ENCODE results near the gene CAB39. TPM values are rescaled to one million over a fixed set of nuclear protein-coding genes. Genes with fewer than 3 reads are reported as not detected.
A peak's percentile ranks its signal among the peaks of the same experiment; 100 is the strongest.

Gene CAB39
- total and polyA plus RNA-seq, 2 experiments from 2014 or later = 18.7 to 67.5 TPM

DNA sequence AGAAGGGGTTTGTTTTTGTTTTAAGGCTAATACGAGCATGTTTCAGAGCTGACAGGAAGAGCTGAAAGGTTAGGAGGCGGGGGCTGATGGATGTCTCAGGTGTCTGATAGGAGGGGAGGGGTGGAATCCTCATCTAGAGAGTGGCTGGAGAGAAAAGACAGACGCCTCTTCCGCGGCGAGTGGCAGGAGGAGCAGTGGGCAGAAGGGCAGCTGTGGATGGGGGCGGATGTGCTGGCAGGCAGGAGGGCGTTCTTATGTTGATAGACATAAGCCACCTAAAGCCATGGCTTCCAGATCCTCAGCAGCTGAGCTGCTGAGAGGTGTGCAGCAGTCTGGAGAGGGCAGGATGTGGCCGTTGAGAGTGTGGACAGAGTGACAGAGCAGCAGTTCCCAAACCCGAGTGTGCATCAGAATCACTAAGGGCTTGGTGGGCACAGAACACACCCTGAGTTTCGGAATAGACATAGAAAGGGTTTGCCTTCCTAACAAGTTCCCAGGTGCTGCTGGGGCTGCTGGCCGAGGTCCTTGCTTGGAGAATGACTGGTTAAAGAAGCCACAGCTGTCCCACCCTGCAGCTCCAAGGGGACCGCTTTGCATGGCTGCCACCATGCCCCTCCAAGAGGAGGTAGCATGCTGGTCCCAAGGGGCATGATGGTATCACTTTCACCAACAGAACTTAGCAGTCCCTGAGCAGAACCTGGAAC lies 149.1 kb downstream of the CAB39 start (continued):
- TF ChIP-seq, protein P1, sequence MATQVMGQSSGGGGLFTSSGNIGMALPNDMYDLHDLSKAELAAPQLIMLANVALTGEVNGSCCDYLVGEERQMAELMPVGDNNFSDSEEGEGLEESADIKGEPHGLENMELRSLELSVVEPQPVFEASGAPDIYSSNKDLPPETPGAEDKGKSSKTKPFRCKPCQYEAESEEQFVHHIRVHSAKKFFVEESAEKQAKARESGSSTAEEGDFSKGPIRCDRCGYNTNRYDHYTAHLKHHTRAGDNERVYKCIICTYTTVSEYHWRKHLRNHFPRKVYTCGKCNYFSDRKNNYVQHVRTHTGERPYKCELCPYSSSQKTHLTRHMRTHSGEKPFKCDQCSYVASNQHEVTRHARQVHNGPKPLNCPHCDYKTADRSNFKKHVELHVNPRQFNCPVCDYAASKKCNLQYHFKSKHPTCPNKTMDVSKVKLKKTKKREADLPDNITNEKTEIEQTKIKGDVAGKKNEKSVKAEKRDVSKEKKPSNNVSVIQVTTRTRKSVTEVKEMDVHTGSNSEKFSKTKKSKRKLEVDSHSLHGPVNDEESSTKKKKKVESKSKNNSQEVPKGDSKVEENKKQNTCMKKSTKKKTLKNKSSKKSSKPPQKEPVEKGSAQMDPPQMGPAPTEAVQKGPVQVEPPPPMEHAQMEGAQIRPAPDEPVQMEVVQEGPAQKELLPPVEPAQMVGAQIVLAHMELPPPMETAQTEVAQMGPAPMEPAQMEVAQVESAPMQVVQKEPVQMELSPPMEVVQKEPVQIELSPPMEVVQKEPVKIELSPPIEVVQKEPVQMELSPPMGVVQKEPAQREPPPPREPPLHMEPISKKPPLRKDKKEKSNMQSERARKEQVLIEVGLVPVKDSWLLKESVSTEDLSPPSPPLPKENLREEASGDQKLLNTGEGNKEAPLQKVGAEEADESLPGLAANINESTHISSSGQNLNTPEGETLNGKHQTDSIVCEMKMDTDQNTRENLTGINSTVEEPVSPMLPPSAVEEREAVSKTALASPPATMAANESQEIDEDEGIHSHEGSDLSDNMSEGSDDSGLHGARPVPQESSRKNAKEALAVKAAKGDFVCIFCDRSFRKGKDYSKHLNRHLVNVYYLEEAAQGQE (IDR thresholded peaks at IDR 0.05; ENCODE audit: unreplicated experiment) = no peak
- TF ChIP-seq CREB1 (CRISPR knock-in tag; IDR thresholded peaks at IDR 0.05; ENCODE audit: low read depth) = no peak
- TF ChIP-seq ZNF114 (CRISPR knock-in tag; IDR thresholded peaks at IDR 0.05) = no peak
- TF ChIP-seq JUNB (IDR thresholded peaks at IDR 0.05; ENCODE audit: unreplicated experiment) = no peak
- TF ChIP-seq, protein P2, sequence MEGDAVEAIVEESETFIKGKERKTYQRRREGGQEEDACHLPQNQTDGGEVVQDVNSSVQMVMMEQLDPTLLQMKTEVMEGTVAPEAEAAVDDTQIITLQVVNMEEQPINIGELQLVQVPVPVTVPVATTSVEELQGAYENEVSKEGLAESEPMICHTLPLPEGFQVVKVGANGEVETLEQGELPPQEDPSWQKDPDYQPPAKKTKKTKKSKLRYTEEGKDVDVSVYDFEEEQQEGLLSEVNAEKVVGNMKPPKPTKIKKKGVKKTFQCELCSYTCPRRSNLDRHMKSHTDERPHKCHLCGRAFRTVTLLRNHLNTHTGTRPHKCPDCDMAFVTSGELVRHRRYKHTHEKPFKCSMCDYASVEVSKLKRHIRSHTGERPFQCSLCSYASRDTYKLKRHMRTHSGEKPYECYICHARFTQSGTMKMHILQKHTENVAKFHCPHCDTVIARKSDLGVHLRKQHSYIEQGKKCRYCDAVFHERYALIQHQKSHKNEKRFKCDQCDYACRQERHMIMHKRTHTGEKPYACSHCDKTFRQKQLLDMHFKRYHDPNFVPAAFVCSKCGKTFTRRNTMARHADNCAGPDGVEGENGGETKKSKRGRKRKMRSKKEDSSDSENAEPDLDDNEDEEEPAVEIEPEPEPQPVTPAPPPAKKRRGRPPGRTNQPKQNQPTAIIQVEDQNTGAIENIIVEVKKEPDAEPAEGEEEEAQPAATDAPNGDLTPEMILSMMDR (conservative IDR thresholded peaks at IDR 0.05; ENCODE audit: low read depth in 2 of 2) = no peak
- no peak for TF ChIP-seq NANOG (IDR thresholded peaks at IDR 0.05; ENCODE audit: borderline replicate concordance)
- TF ChIP-seq EZH2phosphoT487 (IDR thresholded peaks at IDR 0.05; ENCODE audit: unreplicated experiment) = no peak

DNA sequence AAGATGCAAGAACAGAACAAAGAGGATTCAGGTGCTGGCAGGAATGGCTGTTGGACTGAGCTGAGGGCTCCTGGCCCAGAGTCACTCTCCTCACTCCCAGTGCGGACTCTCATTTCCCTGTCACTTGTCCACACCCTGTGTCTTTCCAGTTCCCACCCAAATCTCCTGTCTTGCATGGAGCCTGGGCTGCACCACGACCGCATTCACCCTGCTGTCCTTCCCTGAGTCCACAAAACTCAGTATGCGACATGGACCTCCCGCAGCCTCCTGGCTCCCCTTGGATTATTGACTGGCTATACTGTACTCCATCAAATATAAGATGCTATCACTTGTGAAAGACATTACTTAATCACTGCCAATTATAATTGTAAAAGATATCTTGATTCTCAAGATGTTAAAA lies 149.7 kb downstream of the CAB39 start:
- DNase-seq (ENCODE audit: low spot score) = no peak
- Mint-ChIP-seq H3K36me3 (ENCODE audit: low read depth) (peaks cover 4% of the 10 kb centered on the region; the same call in 1 of the 3 replicates), H3K4me3 (peak overlapping the region; percentile 19; the same call in 1 of the 3 replicates), H3K27ac (no peak overlapping the region), H3K9me3 (no peaks in the 10 kb centered on the region; the same call in 2 of the 3 replicates), H3K4me1 (peaks cover 45% of the 10 kb centered on the region), H3K27me3 (ENCODE audit: insufficient read depth, low read depth, poor library complexity) (peaks cover 22% of the 10 kb centered on the region)
- H3K27ac ChIP-seq (ENCODE audit: low read depth) = no peak overlapping the region
- H3K4me1 ChIP-seq (ENCODE audit: insufficient read depth) = peaks cover 34% of the 10 kb centered on the region
- ATAC-seq = no peak
- peaks cover 24% of the 10 kb centered on the region for H3K79me2 ChIP-seq (replicated peaks; ENCODE audit: insufficient read depth)
- H3K9me2 ChIP-seq (ENCODE audit: insufficient read depth) = no peaks in the 10 kb centered on the region
- H3K27me3 ChIP-seq (ENCODE audit: insufficient read depth) = no peaks in the 10 kb centered on the region
- peaks cover 5% of the 10 kb centered on the region; the same call in 1 of the 2 replicates for H3F3A ChIP-seq (replicated peaks; ENCODE audit: low read depth)
- H4K20me1 ChIP-seq (replicated peaks; ENCODE audit: insufficient read depth) = peaks cover 8% of the 10 kb centered on the region; the same call in 1 of the 2 replicates
- H3K4me3 ChIP-seq = no peak overlapping the region
- H3K4me2 ChIP-seq = peak overlapping the region; percentile 48; the same call in 1 of the 2 replicates
- no peaks in the 10 kb centered on the region for H3K36me3 ChIP-seq (ENCODE audit: insufficient read depth)
- no peak overlapping the region for H2AFZ ChIP-seq
- TF ChIP-seq CREB1 (CRISPR knock-in tag; IDR thresholded peaks at IDR 0.05; ENCODE audit: low read depth) (no peak), POLR2AphosphoS5 (IDR thresholded peaks at IDR 0.05; ENCODE audit: low read depth) (no peak), ZNF114 (CRISPR knock-in tag; IDR thresholded peaks at IDR 0.05) (no peak), JUNB (IDR thresholded peaks at IDR 0.05; ENCODE audit: unreplicated experiment) (no peak)
- TF ChIP-seq, protein P3, sequence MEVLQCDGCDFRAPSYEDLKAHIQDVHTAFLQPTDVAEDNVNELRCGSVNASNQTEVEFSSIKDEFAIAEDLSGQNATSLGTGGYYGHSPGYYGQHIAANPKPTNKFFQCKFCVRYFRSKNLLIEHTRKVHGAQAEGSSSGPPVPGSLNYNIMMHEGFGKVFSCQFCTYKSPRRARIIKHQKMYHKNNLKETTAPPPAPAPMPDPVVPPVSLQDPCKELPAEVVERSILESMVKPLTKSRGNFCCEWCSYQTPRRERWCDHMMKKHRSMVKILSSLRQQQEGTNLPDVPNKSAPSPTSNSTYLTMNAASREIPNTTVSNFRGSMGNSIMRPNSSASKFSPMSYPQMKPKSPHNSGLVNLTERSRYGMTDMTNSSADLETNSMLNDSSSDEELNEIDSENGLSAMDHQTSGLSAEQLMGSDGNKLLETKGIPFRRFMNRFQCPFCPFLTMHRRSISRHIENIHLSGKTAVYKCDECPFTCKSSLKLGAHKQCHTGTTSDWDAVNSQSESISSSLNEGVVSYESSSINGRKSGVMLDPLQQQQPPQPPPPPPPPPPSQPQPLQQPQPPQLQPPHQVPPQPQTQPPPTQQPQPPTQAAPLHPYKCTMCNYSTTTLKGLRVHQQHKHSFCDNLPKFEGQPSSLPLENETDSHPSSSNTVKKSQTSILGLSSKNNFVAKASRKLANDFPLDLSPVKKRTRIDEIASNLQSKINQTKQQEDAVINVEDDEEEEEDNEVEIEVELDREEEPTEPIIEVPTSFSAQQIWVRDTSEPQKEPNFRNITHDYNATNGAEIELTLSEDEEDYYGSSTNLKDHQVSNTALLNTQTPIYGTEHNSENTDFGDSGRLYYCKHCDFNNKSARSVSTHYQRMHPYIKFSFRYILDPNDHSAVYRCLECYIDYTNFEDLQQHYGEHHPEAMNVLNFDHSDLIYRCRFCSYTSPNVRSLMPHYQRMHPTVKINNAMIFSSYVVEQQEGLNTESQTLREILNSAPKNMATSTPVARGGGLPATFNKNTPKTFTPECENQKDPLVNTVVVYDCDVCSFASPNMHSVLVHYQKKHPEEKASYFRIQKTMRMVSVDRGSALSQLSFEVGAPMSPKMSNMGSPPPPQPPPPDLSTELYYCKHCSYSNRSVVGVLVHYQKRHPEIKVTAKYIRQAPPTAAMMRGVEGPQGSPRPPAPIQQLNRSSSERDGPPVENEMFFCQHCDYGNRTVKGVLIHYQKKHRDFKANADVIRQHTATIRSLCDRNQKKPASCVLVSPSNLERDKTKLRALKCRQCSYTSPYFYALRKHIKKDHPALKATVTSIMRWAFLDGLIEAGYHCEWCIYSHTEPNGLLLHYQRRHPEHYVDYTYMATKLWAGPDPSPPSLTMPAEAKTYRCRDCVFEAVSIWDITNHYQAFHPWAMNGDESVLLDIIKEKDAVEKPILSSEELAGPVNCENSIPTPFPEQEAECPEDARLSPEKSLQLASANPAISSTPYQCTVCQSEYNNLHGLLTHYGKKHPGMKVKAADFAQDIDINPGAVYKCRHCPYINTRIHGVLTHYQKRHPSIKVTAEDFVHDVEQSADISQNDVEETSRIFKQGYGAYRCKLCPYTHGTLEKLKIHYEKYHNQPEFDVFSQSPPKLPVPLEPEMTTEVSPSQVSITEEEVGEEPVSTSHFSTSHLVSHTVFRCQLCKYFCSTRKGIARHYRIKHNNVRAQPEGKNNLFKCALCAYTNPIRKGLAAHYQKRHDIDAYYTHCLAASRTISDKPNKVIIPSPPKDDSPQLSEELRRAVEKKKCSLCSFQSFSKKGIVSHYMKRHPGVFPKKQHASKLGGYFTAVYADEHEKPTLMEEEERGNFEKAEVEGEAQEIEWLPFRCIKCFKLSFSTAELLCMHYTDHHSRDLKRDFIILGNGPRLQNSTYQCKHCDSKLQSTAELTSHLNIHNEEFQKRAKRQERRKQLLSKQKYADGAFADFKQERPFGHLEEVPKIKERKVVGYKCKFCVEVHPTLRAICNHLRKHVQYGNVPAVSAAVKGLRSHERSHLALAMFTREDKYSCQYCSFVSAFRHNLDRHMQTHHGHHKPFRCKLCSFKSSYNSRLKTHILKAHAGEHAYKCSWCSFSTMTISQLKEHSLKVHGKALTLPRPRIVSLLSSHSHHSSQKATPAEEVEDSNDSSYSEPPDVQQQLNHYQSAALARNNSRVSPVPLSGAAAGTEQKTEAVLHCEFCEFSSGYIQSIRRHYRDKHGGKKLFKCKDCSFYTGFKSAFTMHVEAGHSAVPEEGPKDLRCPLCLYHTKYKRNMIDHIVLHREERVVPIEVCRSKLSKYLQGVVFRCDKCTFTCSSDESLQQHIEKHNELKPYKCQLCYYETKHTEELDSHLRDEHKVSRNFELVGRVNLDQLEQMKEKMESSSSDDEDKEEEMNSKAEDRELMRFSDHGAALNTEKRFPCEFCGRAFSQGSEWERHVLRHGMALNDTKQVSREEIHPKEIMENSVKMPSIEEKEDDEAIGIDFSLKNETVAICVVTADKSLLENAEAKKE (CRISPR knock-in tag; IDR thresholded peaks at IDR 0.05) = no peak
- TF ChIP-seq, protein P4, sequence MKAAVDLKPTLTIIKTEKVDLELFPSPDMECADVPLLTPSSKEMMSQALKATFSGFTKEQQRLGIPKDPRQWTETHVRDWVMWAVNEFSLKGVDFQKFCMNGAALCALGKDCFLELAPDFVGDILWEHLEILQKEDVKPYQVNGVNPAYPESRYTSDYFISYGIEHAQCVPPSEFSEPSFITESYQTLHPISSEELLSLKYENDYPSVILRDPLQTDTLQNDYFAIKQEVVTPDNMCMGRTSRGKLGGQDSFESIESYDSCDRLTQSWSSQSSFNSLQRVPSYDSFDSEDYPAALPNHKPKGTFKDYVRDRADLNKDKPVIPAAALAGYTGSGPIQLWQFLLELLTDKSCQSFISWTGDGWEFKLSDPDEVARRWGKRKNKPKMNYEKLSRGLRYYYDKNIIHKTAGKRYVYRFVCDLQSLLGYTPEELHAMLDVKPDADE (IDR thresholded peaks at IDR 0.05) = no peak
